Neural cell (in vitro differentiated cells): ENCODE data around the gene NET1. TPM values are rescaled to one million over a fixed set of nuclear protein-coding genes. Genes with fewer than 3 reads are reported as not detected.
"Not testable (repeated sequence)": the region's sequence is repeated elsewhere in the genome, so short reads cannot be mapped to it uniquely, and the experiment has no call there.

ENCODE experiments used
- H2AFZ ChIP-seq: fragments of 200-600, 300-800 bp; sonication (generic), shearing (Covaris generic); 2 replicates; pipeline ENCODE4 v1.6.0; 2014; ENCODE audit warnings: low read depth, mild to moderate bottlenecking, antibody characterized with exemption, low read length, moderate library complexity
- H3F3A ChIP-seq: fragments of 200-600 bp; shearing (Covaris generic); 2 replicates; pipeline ENCODE4 v1.6.1; 2016; ENCODE audit warnings: mild to moderate bottlenecking, moderate library complexity, mixed read lengths, antibody characterized with exemption, low read length; ENCODE audit not compliant: insufficient read depth, poor library complexity, severe bottlenecking
- H3K27ac ChIP-seq: fragments of 200-600, 300-800 bp; sonication (generic), shearing (Covaris generic); 2 replicates; pipeline ENCODE4 v1.5.1; 2014; ENCODE audit warnings: mild to moderate bottlenecking, low read length, moderate library complexity
- H3K27me3 ChIP-seq: fragments of 300-800, 200-600 bp; sonication (generic), shearing (Covaris generic); 2 replicates; pipeline ENCODE4 v1.6.0; 2014; ENCODE audit warnings: mild to moderate bottlenecking, low read depth, low read length, moderate library complexity; ENCODE audit not compliant: insufficient read depth
- H3K36me3 ChIP-seq: fragments of 300-800, 200-600 bp; sonication (generic), shearing (Covaris generic); 2 replicates; pipeline ENCODE4 v1.5.1; 2014; ENCODE audit warnings: mild to moderate bottlenecking, antibody characterized with exemption, low read length, moderate library complexity; ENCODE audit not compliant: insufficient read depth
- H3K4me2 ChIP-seq: fragments of 300-800, 200-600 bp; sonication (generic), shearing (Covaris generic); 2 replicates; pipeline ENCODE4 v1.6.0; 2014; ENCODE audit warnings: mild to moderate bottlenecking, low read length
- H3K4me3 ChIP-seq: fragments of 300-800, 200-600 bp; sonication (generic), shearing (Covaris generic); 2 replicates; pipeline ENCODE4 v1.5.1; 2014; ENCODE audit warnings: mild to moderate bottlenecking, low read length, moderate library complexity
- H3K79me2 ChIP-seq: fragments of 200-600 bp; shearing (Covaris generic); replicated peaks from 2 replicates; pipeline ENCODE4 v1.6.0; 2014; ENCODE audit warnings: mild to moderate bottlenecking, low read length, moderate library complexity; ENCODE audit not compliant: insufficient read depth
- H3K9ac ChIP-seq: fragments of 300-800, 200-600 bp; sonication (generic), shearing (Covaris generic); 2 replicates; pipeline ENCODE4 v1.6.1; 2016; ENCODE audit warnings: mild to moderate bottlenecking, low read length, mixed read lengths
- H3K9me2 ChIP-seq: fragments of 200-600 bp; shearing (Covaris generic); 2 replicates; pipeline ENCODE4 v1.6.1; 2016; ENCODE audit warnings: mild to moderate bottlenecking, low read length, mixed read lengths; ENCODE audit not compliant: insufficient read depth
- H3K9me3 ChIP-seq: fragments of 200-600, 300-800 bp; sonication (generic), shearing (Covaris generic); 2 replicates; pipeline ENCODE4 v1.6.1; 2016; ENCODE audit warnings: mild to moderate bottlenecking, mixed run types, low read length, moderate library complexity, mixed read lengths
- H4K20me1 ChIP-seq: fragments of 200-600 bp; shearing (Covaris generic); 2 replicates; pipeline ENCODE4 v1.6.1; 2016; ENCODE audit warnings: mild to moderate bottlenecking, mixed run types; ENCODE audit not compliant: insufficient read depth
- EP300 ChIP-seq: fragments of 450-650 bp; conservative IDR thresholded peaks from 2 replicates; pipeline ENCODE4 v1.6.1; 2014; ENCODE audit warnings: antibody characterized with exemption, mild to moderate bottlenecking, moderate library complexity; ENCODE audit not compliant: poor library complexity, severe bottlenecking
- EZH2 ChIP-seq: fragments of 200-600, 300-800 bp; shearing (Covaris generic), sonication (generic); IDR thresholded peaks from 2 replicates; pipeline ENCODE4 v1.6.1; 2014; ENCODE audit warnings: antibody characterized with exemption, low read length, borderline replicate concordance, mild to moderate bottlenecking; ENCODE audit not compliant: insufficient read depth, poor library complexity, severe bottlenecking
- MXI1 ChIP-seq: fragments of 450-650 bp; conservative IDR thresholded peaks from 2 replicates; pipeline ENCODE4 v1.6.1; 2014; ENCODE audit warnings: antibody characterized with exemption, mild to moderate bottlenecking; ENCODE audit not compliant: poor library complexity, severe bottlenecking
- POLR2AphosphoS5 ChIP-seq: IDR thresholded peaks from 2 replicates; pipeline ENCODE4 v1.6.1; 2012
- RAD21 ChIP-seq: fragments of 450-650 bp; conservative IDR thresholded peaks from 2 replicates; pipeline ENCODE4 v1.6.1; 2014; ENCODE audit warnings: antibody characterized with exemption, mild to moderate bottlenecking, moderate library complexity
- SMC3 ChIP-seq: fragments of 450-650 bp; conservative IDR thresholded peaks from 2 replicates; pipeline ENCODE4 v1.6.1; 2014; ENCODE audit warnings: antibody characterized with exemption, mild to moderate bottlenecking, moderate library complexity; ENCODE audit not compliant: poor library complexity
- TAF1 ChIP-seq: IDR thresholded peaks from 2 replicates; pipeline ENCODE4 v1.6.1; 2012; ENCODE audit warnings: low read depth
- polyA plus RNA-seq: library from polyadenylated mRNA; depleted of rRNA; stranded (reverse); fragments of >200 nt; gene quantifications from 2 replicates; pipeline ENCODE4 v1.2.3, GENCODE V29; 2014
- TF ChIP-seq, protein P1 (sequence below): fragments of 450-650 bp; IDR thresholded peaks from 2 replicates; pipeline ENCODE4 v1.5.1; 2014; ENCODE audit warnings: antibody characterized with exemption, mild to moderate bottlenecking, moderate library complexity; ENCODE audit not compliant: poor library complexity, severe bottlenecking
- TF ChIP-seq, protein P2 (sequence below): IDR thresholded peaks from 2 replicates; pipeline ENCODE4 v1.6.1; 2012; ENCODE audit warnings: borderline replicate concordance

The NET1 gene
- polyA plus RNA-seq, 1 donor from 2014 or later = 8.0 TPM

DNA sequence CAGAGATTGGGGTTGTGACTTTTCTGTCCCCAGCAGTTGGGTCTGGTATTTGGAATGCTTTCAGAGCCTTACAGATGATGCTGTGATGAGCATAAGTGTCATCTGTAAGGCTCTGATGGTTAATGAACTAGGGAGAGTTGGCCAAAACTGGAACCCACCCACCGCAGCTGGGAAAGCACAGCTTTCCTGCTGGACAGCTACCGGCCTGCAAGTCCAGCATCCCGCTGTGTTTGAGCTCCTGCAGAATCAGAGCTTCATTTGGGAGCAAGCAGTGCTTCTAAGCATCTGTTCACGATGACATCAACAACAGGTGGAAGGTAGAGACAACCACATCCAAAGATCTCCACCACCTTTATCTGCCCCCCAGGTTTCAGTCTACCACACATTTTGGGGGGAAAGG, 35.9 kb upstream of the NET1 start:
- Histone ChIP-seq H3F3A (no peaks in the 10 kb centered on the region), H3K4me3 (no peak overlapping the region), H3K4me2 (no peak overlapping the region), H3K27ac (no peak overlapping the region), H3K9ac (no peak overlapping the region), H4K20me1 (no peaks in the 10 kb centered on the region), H3K9me2 (no peaks in the 10 kb centered on the region), H2AFZ (no peak overlapping the region), H3K9me3 (no peaks in the 10 kb centered on the region), H3K27me3 (no peaks in the 10 kb centered on the region), H3K79me2 (no peaks in the 10 kb centered on the region), H3K36me3 (no peaks in the 10 kb centered on the region)
- TF ChIP-seq EP300 (no peak), POLR2AphosphoS5 (no peak), RAD21 (no peak), SMC3 (no peak), EZH2 (no peak), TAF1 (no peak), MXI1 (no peak)
- TF ChIP-seq, protein P1, sequence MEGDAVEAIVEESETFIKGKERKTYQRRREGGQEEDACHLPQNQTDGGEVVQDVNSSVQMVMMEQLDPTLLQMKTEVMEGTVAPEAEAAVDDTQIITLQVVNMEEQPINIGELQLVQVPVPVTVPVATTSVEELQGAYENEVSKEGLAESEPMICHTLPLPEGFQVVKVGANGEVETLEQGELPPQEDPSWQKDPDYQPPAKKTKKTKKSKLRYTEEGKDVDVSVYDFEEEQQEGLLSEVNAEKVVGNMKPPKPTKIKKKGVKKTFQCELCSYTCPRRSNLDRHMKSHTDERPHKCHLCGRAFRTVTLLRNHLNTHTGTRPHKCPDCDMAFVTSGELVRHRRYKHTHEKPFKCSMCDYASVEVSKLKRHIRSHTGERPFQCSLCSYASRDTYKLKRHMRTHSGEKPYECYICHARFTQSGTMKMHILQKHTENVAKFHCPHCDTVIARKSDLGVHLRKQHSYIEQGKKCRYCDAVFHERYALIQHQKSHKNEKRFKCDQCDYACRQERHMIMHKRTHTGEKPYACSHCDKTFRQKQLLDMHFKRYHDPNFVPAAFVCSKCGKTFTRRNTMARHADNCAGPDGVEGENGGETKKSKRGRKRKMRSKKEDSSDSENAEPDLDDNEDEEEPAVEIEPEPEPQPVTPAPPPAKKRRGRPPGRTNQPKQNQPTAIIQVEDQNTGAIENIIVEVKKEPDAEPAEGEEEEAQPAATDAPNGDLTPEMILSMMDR = no peak
- TF ChIP-seq, protein P2, sequence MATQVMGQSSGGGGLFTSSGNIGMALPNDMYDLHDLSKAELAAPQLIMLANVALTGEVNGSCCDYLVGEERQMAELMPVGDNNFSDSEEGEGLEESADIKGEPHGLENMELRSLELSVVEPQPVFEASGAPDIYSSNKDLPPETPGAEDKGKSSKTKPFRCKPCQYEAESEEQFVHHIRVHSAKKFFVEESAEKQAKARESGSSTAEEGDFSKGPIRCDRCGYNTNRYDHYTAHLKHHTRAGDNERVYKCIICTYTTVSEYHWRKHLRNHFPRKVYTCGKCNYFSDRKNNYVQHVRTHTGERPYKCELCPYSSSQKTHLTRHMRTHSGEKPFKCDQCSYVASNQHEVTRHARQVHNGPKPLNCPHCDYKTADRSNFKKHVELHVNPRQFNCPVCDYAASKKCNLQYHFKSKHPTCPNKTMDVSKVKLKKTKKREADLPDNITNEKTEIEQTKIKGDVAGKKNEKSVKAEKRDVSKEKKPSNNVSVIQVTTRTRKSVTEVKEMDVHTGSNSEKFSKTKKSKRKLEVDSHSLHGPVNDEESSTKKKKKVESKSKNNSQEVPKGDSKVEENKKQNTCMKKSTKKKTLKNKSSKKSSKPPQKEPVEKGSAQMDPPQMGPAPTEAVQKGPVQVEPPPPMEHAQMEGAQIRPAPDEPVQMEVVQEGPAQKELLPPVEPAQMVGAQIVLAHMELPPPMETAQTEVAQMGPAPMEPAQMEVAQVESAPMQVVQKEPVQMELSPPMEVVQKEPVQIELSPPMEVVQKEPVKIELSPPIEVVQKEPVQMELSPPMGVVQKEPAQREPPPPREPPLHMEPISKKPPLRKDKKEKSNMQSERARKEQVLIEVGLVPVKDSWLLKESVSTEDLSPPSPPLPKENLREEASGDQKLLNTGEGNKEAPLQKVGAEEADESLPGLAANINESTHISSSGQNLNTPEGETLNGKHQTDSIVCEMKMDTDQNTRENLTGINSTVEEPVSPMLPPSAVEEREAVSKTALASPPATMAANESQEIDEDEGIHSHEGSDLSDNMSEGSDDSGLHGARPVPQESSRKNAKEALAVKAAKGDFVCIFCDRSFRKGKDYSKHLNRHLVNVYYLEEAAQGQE = no peak

DNA sequence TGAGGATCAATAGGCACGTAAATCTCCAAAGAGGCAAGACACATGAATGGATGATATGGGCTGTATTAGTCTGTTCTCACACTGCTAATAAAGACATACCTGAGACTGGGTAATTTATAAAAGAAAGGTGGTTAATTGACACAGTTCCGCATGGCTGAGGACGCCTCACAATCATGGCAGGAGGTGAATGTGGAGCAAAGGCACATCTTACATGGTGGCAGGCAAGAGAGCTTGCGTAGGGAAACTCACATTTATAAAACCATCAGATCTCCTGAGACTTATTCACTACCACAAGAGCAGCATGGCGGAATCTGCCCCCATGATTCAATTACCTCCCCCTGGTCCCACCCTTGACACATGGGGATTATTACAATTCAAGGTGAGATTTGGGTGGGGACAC, 33.2 kb upstream of the NET1 start:
- H3K79me2 ChIP-seq, H3K4me3 ChIP-seq, H2AFZ ChIP-seq, H3K36me3 ChIP-seq, H3K27me3 ChIP-seq, H3K9ac ChIP-seq, H3K9me2 ChIP-seq, H3K4me2 ChIP-seq, H3F3A ChIP-seq, H3K9me3 ChIP-seq, H3K27ac ChIP-seq, H4K20me1 ChIP-seq: not testable (repeated sequence)

DNA sequence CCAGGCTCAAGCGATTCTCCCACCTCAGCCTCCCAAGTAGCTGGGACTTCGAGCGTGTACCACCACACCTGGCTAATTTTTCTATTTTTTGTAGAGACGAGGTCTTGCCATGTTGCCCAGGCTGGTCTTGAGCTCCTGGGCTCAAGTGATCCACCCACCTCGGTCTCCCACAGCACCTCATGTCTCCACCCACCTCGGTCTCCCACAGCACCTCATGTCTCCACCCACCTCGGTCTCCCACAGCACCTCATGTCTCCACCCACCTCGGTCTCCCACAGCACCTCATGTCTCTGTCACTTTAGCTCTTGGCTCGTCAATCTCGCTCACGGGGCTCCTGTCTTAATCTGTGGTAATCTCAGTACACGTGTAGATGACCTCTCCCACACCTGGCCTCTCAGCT, 32.0 kb upstream of the NET1 start:
- not testable (repeated sequence) for H3K4me3 ChIP-seq, H3K9me2 ChIP-seq, H3K27me3 ChIP-seq, H3K9me3 ChIP-seq, H3F3A ChIP-seq, H3K4me2 ChIP-seq, H3K36me3 ChIP-seq, H3K9ac ChIP-seq, H2AFZ ChIP-seq, H3K79me2 ChIP-seq, H3K27ac ChIP-seq, H4K20me1 ChIP-seq
